Prostate gland (tissue), 2 donors: Measurements from ENCODE around the gene RCAN3.

Source experiments
- POLR2A ChIP-seq: fragments of 450-650 bp; IDR thresholded peaks from one replicate; pipeline ENCODE4 v1.6.1; 2016; ENCODE audit warnings: antibody characterized with exemption, mild to moderate bottlenecking
- POLR2AphosphoS5 ChIP-seq: sonication (generic); formaldehyde crosslinking; IDR thresholded peaks from one replicate; pipeline ENCODE4 v1.6.1; 2017; ENCODE audit warnings: antibody characterized with exemption
- TF ChIP-seq, protein P1 (sequence below), 4 experiments: fragments of 200-600 bp in 2 of 4; fragments of 450-650 bp in 2 of 4; sonication (generic) in 2 of 4; IDR thresholded peaks; 1 replicate in 3 of 4; 2 replicates in 1 of 4; pipeline ENCODE4 v1.5.1; 2016 to 2019; ENCODE audit warnings: antibody characterized with exemption in 4 of 4, mild to moderate bottlenecking in 2 of 4, moderate library complexity in 2 of 4

- TF ChIP-seq POLR2A = no peak
- TF ChIP-seq, protein P1, sequence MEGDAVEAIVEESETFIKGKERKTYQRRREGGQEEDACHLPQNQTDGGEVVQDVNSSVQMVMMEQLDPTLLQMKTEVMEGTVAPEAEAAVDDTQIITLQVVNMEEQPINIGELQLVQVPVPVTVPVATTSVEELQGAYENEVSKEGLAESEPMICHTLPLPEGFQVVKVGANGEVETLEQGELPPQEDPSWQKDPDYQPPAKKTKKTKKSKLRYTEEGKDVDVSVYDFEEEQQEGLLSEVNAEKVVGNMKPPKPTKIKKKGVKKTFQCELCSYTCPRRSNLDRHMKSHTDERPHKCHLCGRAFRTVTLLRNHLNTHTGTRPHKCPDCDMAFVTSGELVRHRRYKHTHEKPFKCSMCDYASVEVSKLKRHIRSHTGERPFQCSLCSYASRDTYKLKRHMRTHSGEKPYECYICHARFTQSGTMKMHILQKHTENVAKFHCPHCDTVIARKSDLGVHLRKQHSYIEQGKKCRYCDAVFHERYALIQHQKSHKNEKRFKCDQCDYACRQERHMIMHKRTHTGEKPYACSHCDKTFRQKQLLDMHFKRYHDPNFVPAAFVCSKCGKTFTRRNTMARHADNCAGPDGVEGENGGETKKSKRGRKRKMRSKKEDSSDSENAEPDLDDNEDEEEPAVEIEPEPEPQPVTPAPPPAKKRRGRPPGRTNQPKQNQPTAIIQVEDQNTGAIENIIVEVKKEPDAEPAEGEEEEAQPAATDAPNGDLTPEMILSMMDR (IDR thresholded peaks at IDR 0.05) = no peak
- no peak for TF ChIP-seq POLR2AphosphoS5
Measured at GRCh38 chr1:24545662-24546061, 43.0 kb downstream of the RCAN3 start.
